Naive thymus-derived CD4-positive, alpha-beta T cell (primary cell): ENCODE results near the gene TIGD7. TPM values are rescaled to one million over a fixed set of nuclear protein-coding genes. Genes with fewer than 3 reads are reported as not detected.
"Not testable (repeated sequence)": the region's sequence is repeated elsewhere in the genome, so short reads cannot be mapped to it uniquely, and the experiment has no call there.

ENCODE experiments used
- ATAC-seq: fragments of 150-1000 bp; cut with Tn5 transposase; 2 replicates; pipeline ENCODE4 v1.10.0; 2021; ENCODE audit warnings: mild to moderate bottlenecking, moderate library complexity
- CTCF ChIA-PET: fragments of 350-600 bp; sonication (Branson Sonifier 250); formaldehyde crosslinking; loops from one replicate; lab custom pipeline; 2021; ENCODE audit warnings: antibody characterized with exemption; lab: Charles Lee
- POLR2A ChIA-PET: fragments of 350-600 bp; sonication (Branson Sonifier 250); formaldehyde crosslinking; loops from one replicate; lab custom pipeline; 2021; ENCODE audit warnings: antibody characterized with exemption, inconsistent platforms; lab: Charles Lee
- DNase-seq, 9 donors: peaks; one replicate each; pipeline versions ENCODE4 v3.0.0 to v3.0.0-alpha.2; 2020 to 2022; ENCODE audit warnings: mixed read lengths in 1 of 9
- H3K27ac ChIP-seq: one replicate; pipeline ENCODE4 v1.7.0; 2013; ENCODE audit warnings: mild to moderate bottlenecking, low read depth, low read length, moderate library complexity
- H3K27me3 ChIP-seq, 2 donors: one replicate each; pipeline ENCODE4 v1.7.0; 2013; ENCODE audit warnings: low read length in 2 of 2, mild to moderate bottlenecking in 2 of 2, moderate library complexity in 2 of 2; ENCODE audit not compliant: control insufficient read depth in 2 of 2, insufficient read depth in 2 of 2
- H3K36me3 ChIP-seq, 3 experiments: 1 replicate in 2 of 3; 2 replicates in 1 of 3; pipeline ENCODE4 v1.7.0; 2013; ENCODE audit warnings: low read length in 3 of 3, mild to moderate bottlenecking in 3 of 3, moderate library complexity in 1 of 3; ENCODE audit not compliant: insufficient read depth in 3 of 3, control insufficient read depth in 2 of 3
- H3K4me1 ChIP-seq, 2 donors: one replicate each; pipeline ENCODE4 v1.7.0; 2013; ENCODE audit warnings: low read length in 2 of 2, mild to moderate bottlenecking in 2 of 2, moderate library complexity in 1 of 2; ENCODE audit not compliant: control insufficient read depth in 2 of 2, insufficient read depth in 2 of 2
- H3K4me3 ChIP-seq: 2 replicates; pipeline ENCODE4 v1.7.0; 2013; ENCODE audit warnings: mild to moderate bottlenecking, low read length
- H3K9me3 ChIP-seq, 3 experiments: 1 replicate in 2 of 3; 2 replicates in 1 of 3; pipeline ENCODE4 v1.7.0; 2013; ENCODE audit warnings: low read length in 3 of 3; ENCODE audit not compliant: control insufficient read depth in 2 of 3
- H3K27ac Mint-ChIP-seq, 9 donors: one replicate each; pipeline ENCODE4 v1.8.0; 2020 to 2022; ENCODE audit warnings: mixed read lengths in 9 of 9, mild to moderate bottlenecking in 8 of 9, moderate library complexity in 5 of 9, inconsistent platforms in 2 of 9
- H3K27me3 Mint-ChIP-seq, 5 donors: one replicate each; pipeline ENCODE4 v1.8.0; 2021 to 2022; ENCODE audit warnings: mixed read lengths in 5 of 5, mild to moderate bottlenecking in 1 of 5
- H3K36me3 Mint-ChIP-seq, 5 donors: one replicate each; pipeline ENCODE4 v1.8.0; 2020 to 2022; ENCODE audit warnings: mixed read lengths in 5 of 5, mild to moderate bottlenecking in 3 of 5, inconsistent platforms in 1 of 5
- H3K4me1 Mint-ChIP-seq, 7 donors: one replicate each; pipeline ENCODE4 v1.8.0; 2020 to 2022; ENCODE audit warnings: mixed read lengths in 7 of 7, mild to moderate bottlenecking in 3 of 7, inconsistent platforms in 1 of 7
- H3K4me3 Mint-ChIP-seq, 10 donors: one replicate each; pipeline ENCODE4 v1.8.0; 2020 to 2022; ENCODE audit warnings: mild to moderate bottlenecking in 10 of 10, mixed read lengths in 10 of 10, moderate library complexity in 6 of 10, inconsistent platforms in 2 of 10
- H3K9me3 Mint-ChIP-seq, 11 donors: one replicate each; pipeline ENCODE4 v1.8.0; 2020 to 2022; ENCODE audit warnings: mixed read lengths in 11 of 11, mild to moderate bottlenecking in 4 of 11, inconsistent platforms in 1 of 11, moderate library complexity in 1 of 11
- intact Hi-C, 2 donors: fragments of 100-400 bp; cut with micrococcal nuclease; formaldehyde crosslinking; loops; one replicate each; pipeline ENCODE4 v1.15.1; 2023
- polyA plus RNA-seq, 2 donors: library from polyadenylated mRNA; unstranded; fragments of 300-500 nt; fragmentation: Illumina TruSeq; gene quantifications; one replicate each; pipeline ENCODE4 v1.2.3, GENCODE V29; 2021
- total RNA-seq, 6 experiments: library from RNA in 5 of 6; stranded (reverse) in 5 of 6; gene quantifications; 1 replicate in 5 of 6; 2 replicates in 1 of 6; pipeline ENCODE4 v1.2.3 and lab custom pipeline; 2021 to 2026

TIGD7 gene
- total and polyA plus RNA-seq, 7 experiments from 2014 or later = 4.9 to 18.4 (median 5.6) TPM

DNA sequence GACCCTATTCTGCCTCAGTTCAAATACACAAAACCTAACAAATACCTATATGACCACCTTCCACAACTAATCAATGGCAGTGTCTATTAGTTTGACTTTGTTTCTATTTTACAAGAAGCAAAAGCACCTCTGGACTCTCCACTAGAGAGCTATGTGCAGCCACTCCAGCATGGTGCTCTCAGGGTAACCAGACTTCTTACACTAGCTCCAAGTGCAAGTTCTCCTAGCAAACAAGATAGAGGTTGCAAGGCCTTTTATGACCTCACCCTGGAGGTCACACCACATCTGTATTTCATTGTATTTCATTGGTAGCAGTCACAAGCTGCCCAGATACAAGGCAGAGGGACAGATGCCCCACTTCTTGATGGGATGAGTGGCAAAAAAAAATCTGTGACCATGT is 30.3 kb downstream of the TIGD7 start:
- CTCF ChIA-PET = no interaction called here
- DNase-seq (no peak), ATAC-seq (no peak)
- Mint-ChIP-seq H3K27me3 (peaks cover 0 to 12% (median 0%) of the 10 kb centered on the region in 5 donors), H3K4me1 (peaks cover 0 to 4% (median 0%) of the 10 kb centered on the region in 7 donors), H3K9me3 (peaks cover 0 to 59% (median 16%) of the 10 kb centered on the region in 11 donors), H3K27ac (no peak overlapping the region), H3K4me3 (no peak overlapping the region), H3K36me3 (peaks cover 0 to 13% (median 0%) of the 10 kb centered on the region in 5 donors)
- H3K36me3 ChIP-seq = no peaks in the 10 kb centered on the region
- no peaks in the 10 kb centered on the region for H3K27me3 ChIP-seq
- no peak overlapping the region for H3K4me3 ChIP-seq
- no peak overlapping the region for H3K27ac ChIP-seq
- no peaks in the 10 kb centered on the region for H3K4me1 ChIP-seq
- intact Hi-C loops = no loop called here
- peaks cover 0 to 28% (median 0%) of the 10 kb centered on the region in 3 experiments for H3K9me3 ChIP-seq
- POLR2A ChIA-PET = interaction anchor here (0.9 to 1.8 kb wide), 5 partner anchors 10 to 38 kb away, joined by 3 to 6 read pairs (median 4); partner anchors contain the start of gene ZNF75A

DNA sequence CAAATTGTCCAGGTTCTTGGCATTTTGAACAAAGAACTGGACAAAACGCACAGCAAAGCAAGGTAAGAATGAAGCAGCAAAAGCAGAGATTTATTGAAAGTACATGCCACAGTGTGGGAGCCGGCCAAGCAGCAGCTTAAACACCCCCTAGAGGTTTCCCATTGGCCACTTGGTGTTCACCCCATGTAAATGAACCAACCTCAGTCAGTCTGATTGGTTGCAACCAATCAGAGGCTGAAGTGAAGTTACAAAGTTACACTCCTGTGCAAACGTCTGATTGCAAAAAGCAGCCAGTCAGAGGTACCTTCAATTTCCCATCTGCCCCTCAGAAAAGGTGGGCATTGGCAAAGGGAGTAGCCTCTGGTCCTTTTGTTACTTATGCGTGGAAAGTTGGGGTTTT is 30.7 kb downstream of the TIGD7 start:
- Mint-ChIP-seq H3K4me3 (no peak overlapping the region), H3K36me3 (peaks cover 0 to 14% (median under 1%) of the 10 kb centered on the region in 5 donors), H3K9me3 (peaks cover 0 to 63% (median 18%) of the 10 kb centered on the region in 11 donors), H3K27ac (no peak overlapping the region), H3K4me1 (peaks cover 0 to 4% (median 0%) of the 10 kb centered on the region in 7 donors), H3K27me3 (peaks cover 0 to 12% (median 0%) of the 10 kb centered on the region in 5 donors)
- no peaks in the 10 kb centered on the region for H3K27me3 ChIP-seq
- H3K4me1 ChIP-seq = no peaks in the 10 kb centered on the region
- POLR2A ChIA-PET = interaction anchor here (0.9 to 1.6 kb wide), 4 partner anchors 8 to 31 kb away, joined by 3 to 5 read pairs (median 4); partner anchors contain the start of gene ZNF75A
- intact Hi-C loops = no loop called here
- CTCF ChIA-PET = no interaction called here
- H3K27ac ChIP-seq = no peak overlapping the region
- no peak for ATAC-seq
- DNase-seq = no peak
- H3K9me3 ChIP-seq = peaks cover 0 to 28% (median 0%) of the 10 kb centered on the region in 3 experiments
- H3K36me3 ChIP-seq = no peaks in the 10 kb centered on the region
- H3K4me3 ChIP-seq = no peak overlapping the region

DNA sequence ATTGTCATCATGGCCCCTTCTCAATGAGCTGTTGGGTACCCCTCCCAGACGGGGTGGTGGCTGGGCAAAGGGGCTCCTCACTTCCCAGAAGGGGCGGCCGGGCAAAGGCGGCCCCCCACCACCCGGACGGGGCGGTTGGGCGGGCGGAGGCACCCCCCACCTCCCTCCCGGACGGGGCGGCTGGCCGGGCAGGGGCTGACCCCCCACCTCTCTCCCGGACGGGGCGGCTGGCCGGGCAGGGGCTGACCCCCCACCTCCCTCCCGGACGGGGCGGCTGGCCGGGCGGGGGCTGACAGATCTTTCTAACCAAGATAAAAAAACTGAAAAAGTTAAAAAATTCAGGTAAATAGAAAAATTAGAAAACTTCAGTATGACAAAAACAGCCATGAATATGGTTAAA is 33.9 kb downstream of the TIGD7 start:
- CTCF ChIA-PET, H3K4me3 ChIP-seq, H3K27me3 ChIP-seq, H3K27me3 Mint-ChIP-seq, H3K27ac Mint-ChIP-seq, ATAC-seq, H3K4me1 ChIP-seq, H3K4me1 Mint-ChIP-seq, DNase-seq, H3K27ac ChIP-seq, intact Hi-C loops, H3K4me3 Mint-ChIP-seq: not testable (repeated sequence)
- peaks cover 0 to 19% (median 0%) of the 10 kb centered on the region in 3 experiments for H3K36me3 ChIP-seq
- H3K9me3 ChIP-seq = peaks cover 0 to 37% (median 0%) of the 10 kb centered on the region in 3 experiments
- H3K36me3 Mint-ChIP-seq = peaks cover 0 to 41% (median 25%) of the 10 kb centered on the region in 5 donors
- POLR2A ChIA-PET = interaction anchor here (0.7 kb wide), 1 partner anchor 25 kb away, joined by 4 read pairs; no protein-coding TSS in a partner anchor
- H3K9me3 Mint-ChIP-seq = peaks cover 0 to 81% (median 29%) of the 10 kb centered on the region in 11 donors

DNA sequence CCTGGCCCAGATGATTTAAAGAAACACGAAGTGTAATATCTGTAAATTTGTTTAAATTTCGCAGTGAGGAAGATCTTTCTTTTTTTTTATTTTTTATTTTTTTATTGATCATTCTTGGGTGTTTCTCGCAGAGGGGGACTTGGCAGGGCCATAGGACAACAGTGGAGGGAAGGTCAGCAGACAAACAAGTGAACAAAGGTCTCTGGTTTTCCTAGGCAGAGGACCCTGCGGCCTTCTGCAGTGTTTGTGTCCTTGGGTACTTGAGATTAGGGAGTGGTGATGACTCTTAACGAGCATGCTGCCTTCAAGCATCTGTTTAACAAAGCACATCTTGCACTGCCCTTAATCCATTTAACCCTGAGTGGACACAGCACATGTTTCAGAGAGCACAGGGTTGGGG is 34.5 kb downstream of the TIGD7 start:
- H3K27me3 Mint-ChIP-seq, H3K4me1 Mint-ChIP-seq, H3K4me3 Mint-ChIP-seq, intact Hi-C loops, CTCF ChIA-PET, H3K27ac ChIP-seq, H3K4me1 ChIP-seq, H3K4me3 ChIP-seq, H3K27me3 ChIP-seq, DNase-seq, ATAC-seq, H3K27ac Mint-ChIP-seq: not testable (repeated sequence)
- peaks cover 0 to 40% (median 0%) of the 10 kb centered on the region in 3 experiments for H3K9me3 ChIP-seq
- POLR2A ChIA-PET = interaction anchor here (1.2 kb wide), 1 partner anchor 12 kb away, joined by 4 read pairs; the partner anchor contains the start of gene ZNF263
- Mint-ChIP-seq H3K36me3 (peaks cover 0 to 43% (median 27%) of the 10 kb centered on the region in 5 donors), H3K9me3 (peaks cover 0 to 81% (median 27%) of the 10 kb centered on the region in 11 donors)
- H3K36me3 ChIP-seq = peaks cover 0 to 19% (median 0%) of the 10 kb centered on the region in 3 experiments

DNA sequence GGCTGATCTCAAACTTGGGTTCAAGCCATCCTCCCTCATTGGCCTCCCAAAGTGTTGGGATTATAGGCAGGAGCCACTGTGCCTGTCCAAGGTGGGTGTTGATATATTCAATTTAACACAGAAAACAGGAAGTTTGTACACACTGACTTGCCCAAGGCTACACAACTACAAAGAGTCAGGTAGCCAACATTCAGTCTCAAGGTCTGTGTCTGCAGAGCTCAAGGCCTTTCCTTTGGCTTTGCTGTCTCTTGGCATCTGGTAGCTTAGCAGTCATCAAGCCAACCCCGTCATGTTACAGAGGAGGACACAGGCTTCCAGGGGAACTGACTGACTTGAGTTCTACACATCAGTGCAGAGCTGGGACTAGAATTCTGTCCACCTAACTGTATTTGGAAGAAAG is 36.9 kb downstream of the TIGD7 start:
- H3K9me3 Mint-ChIP-seq = peaks cover 0 to 81% (median 18%) of the 10 kb centered on the region in 11 donors
- H3K4me1 Mint-ChIP-seq = peaks cover 2 to 21% (median 13%) of the 10 kb centered on the region in 7 donors
- peak overlapping the region in 1 of 10 donors; percentile 5 for H3K4me3 Mint-ChIP-seq
- H3K36me3 ChIP-seq = peaks cover 0 to 19% (median 0%) of the 10 kb centered on the region in 3 experiments
- no peaks in the 10 kb centered on the region for H3K27me3 ChIP-seq
- no peak overlapping the region for H3K27ac Mint-ChIP-seq
- H3K27ac ChIP-seq = no peak overlapping the region
- ChIA-PET POLR2A (interaction anchor here (1.5 to 7.3 kb wide), 3 partner anchors 10 to 21 kb away, joined by 4 to 86 read pairs (median 43); partner anchors contain the start of gene ZNF263), CTCF (interaction anchor here (1.4 kb wide), 1 partner anchor 38 kb away, joined by 4 read pairs; no protein-coding TSS in a partner anchor)
- H3K9me3 ChIP-seq = peaks cover 0 to 28% (median 0%) of the 10 kb centered on the region in 3 experiments
- ATAC-seq (no peak), DNase-seq (no peak)
- no peaks in the 10 kb centered on the region for H3K27me3 Mint-ChIP-seq
- H3K4me3 ChIP-seq = no peak overlapping the region
- intact Hi-C loops = loop anchor here in 1 of 2 donors (10.0 kb wide), 1 partner anchor 243 kb away; the partner anchor contains the start of genes HCFC1R1, THOC6 and TNFRSF12A
- H3K36me3 Mint-ChIP-seq = peaks cover 0 to 49% (median 37%) of the 10 kb centered on the region in 5 donors
- H3K4me1 ChIP-seq = peaks cover 10 to 14% of the 10 kb centered on the region in 2 donors

DNA sequence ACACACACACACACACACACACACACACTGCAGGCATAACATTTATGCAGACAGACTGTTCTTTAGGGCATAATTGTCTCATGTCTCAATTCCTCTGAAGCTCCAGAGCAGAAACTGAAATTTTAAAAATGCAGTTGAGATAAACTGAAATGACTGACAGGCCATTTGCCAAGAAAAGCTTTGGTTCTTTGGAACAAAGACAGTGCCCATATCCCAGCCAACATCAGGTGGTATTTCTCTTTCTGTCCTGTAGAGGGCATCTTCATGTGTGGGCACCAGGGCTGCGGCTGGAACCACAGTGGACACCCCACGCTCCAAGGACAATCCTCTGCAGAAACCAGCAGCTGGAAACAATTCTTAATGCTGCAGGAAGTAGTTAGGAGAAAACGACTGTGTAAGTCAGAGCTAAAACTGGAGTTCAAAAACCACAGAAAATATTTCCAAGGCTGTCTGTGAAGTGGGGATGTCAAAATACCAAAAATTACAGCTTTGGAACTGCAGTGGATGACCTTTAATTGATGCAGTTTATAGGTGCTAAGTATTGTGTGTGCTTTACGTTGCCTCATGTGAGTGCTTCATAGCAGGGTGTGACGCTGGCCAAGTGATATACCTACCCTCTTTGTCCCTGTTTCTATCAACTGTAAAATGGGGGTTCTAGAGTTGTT is 38.2 kb downstream of the TIGD7 start:
- H3K27me3 ChIP-seq = no peaks in the 10 kb centered on the region
- peaks cover 0 to 77% (median 19%) of the 10 kb centered on the region in 11 donors for H3K9me3 Mint-ChIP-seq
- no peak overlapping the region for H3K4me3 ChIP-seq
- DNase-seq (no peak), ATAC-seq (no peak)
- H3K4me1 Mint-ChIP-seq = peaks cover 6 to 34% (median 25%) of the 10 kb centered on the region in 7 donors
- no peak overlapping the region for H3K4me3 Mint-ChIP-seq
- H3K27me3 Mint-ChIP-seq = no peaks in the 10 kb centered on the region
- peaks cover 0 to 19% (median 0%) of the 10 kb centered on the region in 3 experiments for H3K9me3 ChIP-seq
- peaks cover 18 to 20% of the 10 kb centered on the region in 2 donors for H3K4me1 ChIP-seq
- POLR2A ChIA-PET = interaction anchor here (0.6 to 7.3 kb wide), 19 partner anchors 11 to 246 kb away, joined by 3 to 86 read pairs (median 4); partner anchors contain the start of genes IL32, TIGD7, ZNF174 and ZNF263
- CTCF ChIA-PET = interaction anchor here (1.4 kb wide), 1 partner anchor 36 kb away, joined by 4 read pairs; no protein-coding TSS in a partner anchor
- H3K27ac ChIP-seq = no peak overlapping the region
- intact Hi-C loops = loop anchor here in 1 of 2 donors (10.0 kb wide), 1 partner anchor 242 kb away; the partner anchor contains the start of genes HCFC1R1, THOC6 and TNFRSF12A
- peaks cover 0 to 58% (median 37%) of the 10 kb centered on the region in 5 donors for H3K36me3 Mint-ChIP-seq
- H3K27ac Mint-ChIP-seq = peak overlapping the region in 2 of 9 donors; percentile 36 to 73
- H3K36me3 ChIP-seq = peaks cover 0 to 19% (median 0%) of the 10 kb centered on the region in 3 experiments
